GM18520 (cell line): Measurements from ENCODE around the gene SIPA1L2.

Source experiments
- ATAC-seq: cut with Tn5 transposase; IDR thresholded peaks from one replicate; pipeline ENCODE4 v1.9.1; 2021; ENCODE audit not compliant: unreplicated experiment

The SIPA1L2 gene

DNA sequence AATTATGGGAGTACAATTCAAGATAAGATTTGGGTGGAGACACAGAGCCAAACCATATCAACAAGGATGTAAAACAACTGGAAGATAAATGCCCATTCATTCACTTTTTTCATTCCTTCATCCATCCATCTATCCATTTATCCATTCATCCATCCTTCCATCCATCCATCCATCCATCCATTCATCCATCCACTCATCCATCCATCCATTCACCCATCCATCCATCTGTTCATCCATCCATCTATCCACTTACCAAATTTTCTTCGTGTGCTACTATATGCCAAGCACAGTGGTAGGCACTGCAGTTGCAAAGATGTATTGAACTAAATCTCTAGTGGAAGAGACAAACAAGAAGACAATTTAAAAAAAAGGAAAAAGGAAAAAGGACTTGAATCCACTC, 14.3 kb upstream of the SIPA1L2 start:
- no peak for ATAC-seq

GRCh38 chr1:232643251-232643650, 13.3 kb upstream of the SIPA1L2 start:
- ATAC-seq, result no peak

DNA sequence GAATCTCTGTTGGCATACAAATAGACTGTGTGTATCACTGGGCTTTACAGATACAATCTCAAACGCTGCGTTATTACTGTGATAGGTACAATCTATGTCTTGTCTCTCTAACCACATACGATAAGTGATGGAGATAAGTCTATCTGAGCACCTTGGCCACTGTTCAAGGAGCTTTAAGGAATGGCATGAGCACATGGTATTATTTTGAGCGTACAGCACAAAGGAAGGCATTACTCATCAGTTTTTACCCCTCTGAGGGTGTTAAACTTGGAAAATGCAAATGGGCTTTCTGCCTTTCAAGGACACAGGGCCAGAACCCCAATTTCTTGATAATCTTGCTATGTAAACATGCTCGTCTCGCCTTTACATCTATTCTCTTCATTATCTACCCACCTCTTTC, 11.6 kb upstream of the SIPA1L2 start:
- no peak for ATAC-seq

GRCh38 chr1:232636799-232637198, 6.9 kb upstream of the SIPA1L2 start:
- no peak for ATAC-seq

GRCh38 chr1:232635778-232636356, 5.9 kb upstream of the SIPA1L2 start:
- ATAC-seq, result peak; percentile 65

- no peak for ATAC-seq
Measured at GRCh38 chr1:232635279-232635678, 5.3 kb upstream of the SIPA1L2 start.

- no peak for ATAC-seq
Measured at GRCh38 chr1:232634096-232634495, 4.2 kb upstream of the SIPA1L2 start.

- ATAC-seq, result no peak
Measured at GRCh38 chr1:232630894-232631195, 912 bp upstream of the SIPA1L2 start.

DNA sequence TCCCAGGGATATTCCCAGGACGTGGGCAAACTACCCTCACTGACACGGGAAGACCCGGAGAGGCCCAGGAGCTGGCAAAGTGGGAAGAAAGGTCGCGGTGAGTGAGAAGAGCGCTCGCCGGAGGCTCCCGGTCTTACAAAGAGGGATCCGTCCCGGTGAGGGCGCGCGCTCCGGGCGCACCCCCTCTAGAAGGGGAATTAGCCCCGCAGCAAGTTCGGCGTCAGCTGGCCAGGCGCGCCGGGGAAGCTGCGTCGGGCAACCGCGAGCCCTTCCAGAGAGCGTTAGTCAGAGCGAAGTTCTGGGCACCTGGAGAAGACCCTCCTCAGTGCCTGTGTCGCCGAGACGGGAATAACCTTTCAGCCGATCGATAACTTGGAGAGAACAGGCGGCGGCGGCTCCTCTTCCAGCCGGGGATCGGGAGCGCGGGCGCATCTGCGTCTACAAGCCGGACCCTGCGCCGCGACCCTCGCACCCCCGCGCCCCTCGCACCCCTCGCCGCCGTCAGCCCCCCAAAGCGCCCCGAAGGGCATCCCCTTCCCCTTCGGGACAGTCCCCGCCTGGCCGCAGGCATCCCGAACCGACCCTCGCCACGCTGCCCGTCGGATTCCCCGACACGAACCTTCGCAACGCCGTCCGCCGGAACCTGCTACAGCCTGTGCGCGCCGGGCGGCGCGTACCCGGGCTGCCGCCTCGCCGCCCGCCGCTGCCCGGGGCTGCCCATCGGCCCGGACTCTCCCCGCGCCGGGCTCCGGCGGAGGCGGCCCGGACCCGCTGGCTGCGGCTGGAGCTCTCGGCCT, 485 bp downstream of the SIPA1L2 start:
- peak; percentile 29 for ATAC-seq

GRCh38 chr1:232628335-232629249, 1.3 kb downstream of the SIPA1L2 start:
- no peak for ATAC-seq

DNA sequence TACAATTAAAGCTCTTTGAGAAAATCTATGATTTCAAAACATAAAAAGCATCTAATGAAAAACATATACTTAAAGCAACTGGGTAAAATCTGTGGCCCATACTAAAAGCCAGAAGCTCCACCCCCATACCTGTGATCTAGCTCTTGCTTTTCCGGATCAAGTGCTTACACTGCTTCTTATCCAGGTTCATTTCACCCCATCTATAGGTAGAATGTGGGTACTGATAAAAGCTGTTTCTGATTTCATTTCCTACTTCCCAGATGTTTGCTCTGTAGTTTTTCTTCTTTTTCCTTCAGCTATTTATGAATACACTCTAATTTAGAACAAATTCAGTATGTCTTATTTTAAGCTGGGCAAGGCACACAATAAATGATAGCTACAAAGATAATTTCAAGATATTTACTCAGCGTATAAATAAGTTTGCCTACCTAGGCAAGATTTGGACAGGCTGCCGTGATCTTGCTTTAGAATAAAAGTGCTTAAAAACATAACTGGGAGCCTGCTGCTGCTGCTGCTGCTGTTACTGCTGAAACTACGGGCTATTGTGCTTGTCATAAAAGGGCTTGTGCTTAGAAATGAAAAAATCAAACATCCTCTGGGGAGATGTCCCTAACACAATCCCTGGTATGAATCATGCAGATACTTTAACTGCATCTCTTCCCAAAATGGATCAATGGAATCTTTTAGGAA, 2.1 kb downstream of the SIPA1L2 start:
- no peak for ATAC-seq

- ATAC-seq, result no peak
Measured at GRCh38 chr1:232627171-232627570, 2.8 kb downstream of the SIPA1L2 start.

- no peak for ATAC-seq
Measured at GRCh38 chr1:232626452-232626851, 3.5 kb downstream of the SIPA1L2 start.

DNA sequence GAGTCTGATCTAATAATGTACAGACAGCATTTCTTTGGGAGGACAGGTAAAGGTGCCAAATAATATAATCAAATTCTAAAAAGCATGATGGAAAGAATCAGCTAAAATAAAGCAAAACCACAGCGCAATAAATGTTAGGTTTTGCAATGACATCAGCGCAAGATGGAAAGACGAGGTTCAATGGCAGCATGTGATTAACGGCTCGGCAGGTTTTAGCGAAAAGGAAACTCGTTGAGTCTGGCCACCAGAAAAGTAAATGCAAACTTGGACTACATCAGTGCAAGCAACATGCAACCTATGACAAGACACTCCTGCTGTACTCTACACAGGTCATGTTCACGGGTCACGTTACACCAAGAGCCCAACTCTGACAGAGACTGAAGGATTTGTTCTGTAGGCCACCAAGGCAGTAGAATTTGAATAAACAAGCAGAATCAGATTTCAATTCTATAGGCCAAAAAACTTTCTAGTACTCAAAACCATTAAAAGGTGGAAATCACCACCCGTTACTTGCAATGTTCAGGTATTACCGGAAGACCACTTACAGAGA, 4.5 kb downstream of the SIPA1L2 start:
- ATAC-seq, result no peak

- ATAC-seq, result no peak
Measured at GRCh38 chr1:232624546-232625281, 5.2 kb downstream of the SIPA1L2 start.

- no peak for ATAC-seq
Measured at GRCh38 chr1:232622981-232623380, 7.0 kb downstream of the SIPA1L2 start.

GRCh38 chr1:232622378-232622777, 7.6 kb downstream of the SIPA1L2 start:
- no peak for ATAC-seq

GRCh38 chr1:232621050-232621449, 8.9 kb downstream of the SIPA1L2 start:
- ATAC-seq, result no peak

GRCh38 chr1:232620356-232620969, 9.5 kb downstream of the SIPA1L2 start:
- ATAC-seq, result no peak

DNA sequence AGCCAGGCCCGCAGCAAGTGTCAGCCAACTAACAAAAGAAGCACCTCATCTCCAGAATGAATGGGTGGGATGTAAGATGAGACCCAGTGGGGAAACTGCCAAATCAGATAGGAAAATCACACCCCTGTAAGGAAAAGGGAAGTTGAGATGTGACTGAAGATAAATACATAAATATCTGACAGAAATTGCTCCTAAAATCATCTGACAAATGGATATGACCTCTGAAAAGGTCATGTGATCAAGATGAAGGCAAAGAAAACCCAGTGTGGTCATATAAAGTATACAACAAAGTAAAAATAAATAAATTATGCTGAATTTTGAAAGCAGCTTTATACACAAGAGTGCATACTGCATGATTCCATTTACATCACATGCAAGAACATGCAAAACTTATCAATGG, 12.7 kb downstream of the SIPA1L2 start:
- ATAC-seq, result no peak
